B cell (primary cell): Measurements from ENCODE around the gene LRRTM1. TPM values are rescaled to one million over a fixed set of nuclear protein-coding genes. Genes with fewer than 3 reads are reported as not detected.

Experiments
- ATAC-seq: fragments of 200-7000 bp; cut with Tn5 transposase; one replicate; pipeline ENCODE4 v1.10.0; 2021; ENCODE audit warnings: low read depth, mild to moderate bottlenecking, moderate number of reproducible peaks, moderate library complexity
- CTCF ChIA-PET: fragments of 350-600 bp; sonication (Branson Sonifier 250); formaldehyde crosslinking; loops from one replicate; lab custom pipeline; 2021; ENCODE audit warnings: antibody characterized with exemption, inconsistent platforms; lab: Charles Lee
- POLR2A ChIA-PET: fragments of 350-600 bp; sonication (Branson Sonifier 250); formaldehyde crosslinking; loops from one replicate; lab custom pipeline; 2021; ENCODE audit warnings: antibody characterized with exemption; lab: Charles Lee
- DNase-seq: peaks from one replicate; pipeline ENCODE4 v3.0.0; 2013
- H2AFZ ChIP-seq: 2 replicates; pipeline ENCODE4 v1.6.1; 2012; ENCODE audit warnings: mild to moderate bottlenecking, low read depth, low read length; ENCODE audit not compliant: insufficient read depth, poor library complexity, severe bottlenecking
- H3K27ac ChIP-seq, 2 donors: 1 replicate in 1 of 2; 2 replicates in 1 of 2; pipeline ENCODE4 v1.5.1; 2012 to 2013; ENCODE audit warnings: low read length in 2 of 2, mild to moderate bottlenecking in 2 of 2, moderate library complexity in 1 of 2
- H3K27me3 ChIP-seq, 4 experiments: fragments of 200-600 bp in 1 of 4; sonication (generic) in 1 of 4; replicated peaks in 1 of 4; 1 replicate in 2 of 4; 2 replicates in 2 of 4; pipeline versions ENCODE4 v1.6.1 to v1.7.0; 2013 to 2016; ENCODE audit warnings: low read length in 3 of 4, mild to moderate bottlenecking in 2 of 4, mixed read lengths in 1 of 4, moderate library complexity in 1 of 4; ENCODE audit not compliant: insufficient read depth in 4 of 4, control insufficient read depth in 3 of 4; ENCODE audit errors: control extremely low read depth in 1 of 4
- H3K36me3 ChIP-seq, 2 experiments: replicated peaks in 1 of 2; 1 replicate in 1 of 2; 2 replicates in 1 of 2; pipeline versions ENCODE4 v1.6.1 to v1.7.1; 2013; ENCODE audit warnings: low read length in 1 of 2; ENCODE audit not compliant: insufficient read depth in 2 of 2, control insufficient read depth in 1 of 2; ENCODE audit errors: control extremely low read depth in 1 of 2, extremely low read depth in 1 of 2
- H3K4me1 ChIP-seq, 2 donors: fragments of 200-600 bp in 1 of 2; sonication (generic) in 1 of 2; 1 replicate in 1 of 2; 2 replicates in 1 of 2; pipeline versions ENCODE4 v1.5.1 to v1.6.1; 2013 to 2017; ENCODE audit warnings: low read length in 2 of 2; ENCODE audit not compliant: control insufficient read depth in 2 of 2, insufficient read depth in 2 of 2
- H3K4me2 ChIP-seq: replicated peaks from 2 replicates; pipeline ENCODE3; 2012; ENCODE audit warnings: mild to moderate bottlenecking, low read depth, low read length; ENCODE audit not compliant: poor library complexity, severe bottlenecking
- H3K4me3 ChIP-seq, 5 experiments: fragments of 200-600 bp in 1 of 5; sonication (generic) in 1 of 5; 1 replicate in 3 of 5; 2 replicates in 2 of 5; pipeline versions ENCODE4 v1.5.1 to v1.7.0; 2011 to 2016; ENCODE audit warnings: low read length in 4 of 5, mild to moderate bottlenecking in 4 of 5, low read depth in 2 of 5, control low read depth in 1 of 5, moderate library complexity in 1 of 5; ENCODE audit not compliant: insufficient read depth in 1 of 5; ENCODE audit errors: control extremely low read depth in 1 of 5, extremely low read depth in 1 of 5
- H3K79me2 ChIP-seq: fragments of 200-600 bp; sonication (generic); one replicate; pipeline ENCODE4 v1.6.0; 2016; ENCODE audit warnings: low read length; ENCODE audit not compliant: control insufficient read depth, insufficient read depth
- H3K9ac ChIP-seq: fragments of 200-600 bp; sonication (generic); 2 replicates; pipeline ENCODE4 v1.6.1; 2017; ENCODE audit warnings: mild to moderate bottlenecking, low read length, moderate library complexity
- H3K9me3 ChIP-seq, 3 donors: one replicate each; pipeline versions ENCODE4 v1.6.1 to v1.7.1; 2013; ENCODE audit warnings: low read length in 2 of 3; ENCODE audit not compliant: control insufficient read depth in 2 of 3, insufficient read depth in 1 of 3; ENCODE audit errors: control extremely low read depth in 1 of 3
- H4K20me1 ChIP-seq: 2 replicates; pipeline ENCODE4 v1.6.0; 2012; ENCODE audit warnings: mild to moderate bottlenecking, low read length; ENCODE audit not compliant: insufficient read depth, control insufficient read depth, poor library complexity, severe bottlenecking
- H3K27ac Mint-ChIP-seq: one replicate; pipeline ENCODE4 v1.8.0; 2021; ENCODE audit warnings: mixed read lengths
- H3K27me3 Mint-ChIP-seq: one replicate; pipeline ENCODE4 v1.8.0; 2021; ENCODE audit warnings: mixed read lengths
- H3K4me1 Mint-ChIP-seq: one replicate; pipeline ENCODE4 v1.8.0; 2021; ENCODE audit warnings: mixed read lengths
- H3K4me3 Mint-ChIP-seq: one replicate; pipeline ENCODE4 v1.8.0; 2021; ENCODE audit warnings: mixed read lengths
- H3K9me3 Mint-ChIP-seq: one replicate; pipeline ENCODE4 v1.8.0; 2022; ENCODE audit warnings: mixed read lengths; ENCODE audit not compliant: insufficient read depth
- CTCF ChIP-seq: fragments of 200-600 bp; IDR thresholded peaks from one replicate; pipeline ENCODE4 v1.8.0; 2022; ENCODE audit warnings: antibody characterized with exemption, mild to moderate bottlenecking
- EZH2 ChIP-seq: IDR thresholded peaks from 2 replicates; pipeline ENCODE4 v1.6.1; 2012; ENCODE audit warnings: borderline replicate concordance, low read depth, mild to moderate bottlenecking, moderate library complexity, low read length; ENCODE audit not compliant: insufficient read depth, poor library complexity, severe bottlenecking
- WGBS: methylation state at CpG from one replicate; pipeline ENCODE4 v1.1.5; 2013; ENCODE audit warnings: missing lambda C conversion rate; ENCODE audit not compliant: insufficient coverage; 5-methylcytosine and 5-hydroxymethylcytosine counted together
- intact Hi-C: fragments of 100-400 bp; cut with micrococcal nuclease; formaldehyde crosslinking; loops from one replicate; pipeline ENCODE4 v1.10.0; 2022
- polyA plus RNA-seq: library from polyadenylated mRNA; depleted of rRNA; stranded (reverse); fragments of >200 nt; gene quantifications from 2 replicates; pipeline ENCODE4 v1.2.3, GENCODE V29; 2012
- total RNA-seq, 2 donors: library from RNA; stranded (reverse); fragments of 120-200 nt in 1 of 2; gene quantifications; 1 replicate in 1 of 2; 2 replicates in 1 of 2; pipeline versions ENCODE4 v1.2.3 to v1.2.4, GENCODE V29; 2013 to 2022

The LRRTM1 gene
- total and polyA plus RNA-seq, 2 donors (not counting 1 experiment from before 2014, with no cell fraction given), result not detected

- Histone ChIP-seq H3K4me2 (no peak overlapping the region), H3K9me3 (peaks cover 0 to 18% (median 0%) of the 10 kb centered on the region in 3 donors), H3K4me1 (no peaks in the 10 kb centered on the region), H3K36me3 (no peaks in the 10 kb centered on the region), H3K4me3 (no peak overlapping the region), H3K27me3 (peaks cover 0 to 38% (median 12%) of the 10 kb centered on the region in 4 experiments), H4K20me1 (no peaks in the 10 kb centered on the region), H3K79me2 (no peaks in the 10 kb centered on the region), H3K27ac (no peak overlapping the region), H2AFZ (no peak overlapping the region), H3K9ac (no peak overlapping the region)
- TF ChIP-seq CTCF, result no peak
- no peak for TF ChIP-seq EZH2
- H3K9me3 Mint-ChIP-seq, result no peaks in the 10 kb centered on the region
- no peak overlapping the region for H3K4me3 Mint-ChIP-seq
- POLR2A ChIA-PET, result no interaction called here
- DNase-seq, result peak; percentile 2
- H3K27me3 Mint-ChIP-seq, result peaks cover 34% of the 10 kb centered on the region
- ATAC-seq, result no peak
- 11% methylated on average over 50 of the region's 50 CpGs for WGBS
- no peaks in the 10 kb centered on the region for H3K4me1 Mint-ChIP-seq
- CTCF ChIA-PET, result no interaction called here
- intact Hi-C loops, result no loop called here
- no peak overlapping the region for H3K27ac Mint-ChIP-seq
Observed at GRCh38 chr2:80302314-80303005, 2.1 kb downstream of the LRRTM1 start.

- POLR2A ChIA-PET, result no interaction called here
- H3K79me2 ChIP-seq, result no peaks in the 10 kb centered on the region
Observed at GRCh38 chr2:80302001-80302313, 2.6 kb downstream of the LRRTM1 start.

More at GRCh38 chr2:80302001-80302313, 2.6 kb downstream of the LRRTM1 start:
- Histone ChIP-seq H3K36me3 (no peaks in the 10 kb centered on the region), H3K9me3 (peaks cover 0 to 18% (median 0%) of the 10 kb centered on the region in 3 donors), H4K20me1 (no peaks in the 10 kb centered on the region), H3K4me1 (no peaks in the 10 kb centered on the region), H3K27me3 (peaks cover 0 to 38% (median 12%) of the 10 kb centered on the region in 4 experiments), H3K4me2 (no peak overlapping the region), H3K27ac (no peak overlapping the region), H3K4me3 (no peak overlapping the region), H2AFZ (no peak overlapping the region), H3K9ac (no peak overlapping the region)
- no peak overlapping the region for H3K4me3 Mint-ChIP-seq
- ATAC-seq (no peak), DNase-seq (no peak)
- CTCF ChIA-PET, result no interaction called here
- H3K27me3 Mint-ChIP-seq, result peaks cover 34% of the 10 kb centered on the region
- 18% methylated on average over 11 of the region's 12 CpGs for WGBS
- TF ChIP-seq CTCF, result no peak
- TF ChIP-seq EZH2, result no peak
- H3K27ac Mint-ChIP-seq, result no peak overlapping the region
- intact Hi-C loops, result no loop called here
- no peaks in the 10 kb centered on the region for H3K9me3 Mint-ChIP-seq
- no peaks in the 10 kb centered on the region for H3K4me1 Mint-ChIP-seq
